GM19455 (cell line): ENCODE data around the gene GRP.

ENCODE experiments used
- ATAC-seq: cut with Tn5 transposase; IDR thresholded peaks from one replicate; pipeline ENCODE4 v1.9.1; 2021; ENCODE audit not compliant: unreplicated experiment

Gene GRP

GRCh38 chr18:59219672-59220163 is at the start of gene GRP:
Gene GRP, plus strand, starts transcription at chr18:59220158. Its CDS starts 108 bp downstream, at chr18:59220266.
- ATAC-seq, result no peak

- ATAC-seq, result no peak
Observed at GRCh38 chr18:59172664-59173249, 47.2 kb upstream of the GRP start.

DNA sequence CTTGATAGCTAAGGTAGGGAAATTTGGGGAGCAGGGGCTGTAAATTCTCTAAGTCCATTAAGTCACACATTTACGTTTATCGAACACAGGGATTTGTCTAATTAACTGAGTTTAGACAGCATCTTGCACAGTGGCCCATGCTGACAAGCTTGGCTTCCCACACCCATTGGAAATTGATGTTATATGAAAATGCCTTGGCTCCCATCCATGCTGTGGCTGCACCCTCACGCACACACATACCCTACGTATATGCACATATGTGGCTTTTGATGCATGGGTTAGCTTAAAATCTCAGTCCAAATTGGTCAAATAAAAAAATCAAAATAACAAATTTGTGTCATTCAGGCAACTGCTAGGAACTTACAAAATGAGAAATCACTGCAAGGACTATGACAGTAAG is 42.5 kb upstream of the GRP start:
- no peak for ATAC-seq

DNA sequence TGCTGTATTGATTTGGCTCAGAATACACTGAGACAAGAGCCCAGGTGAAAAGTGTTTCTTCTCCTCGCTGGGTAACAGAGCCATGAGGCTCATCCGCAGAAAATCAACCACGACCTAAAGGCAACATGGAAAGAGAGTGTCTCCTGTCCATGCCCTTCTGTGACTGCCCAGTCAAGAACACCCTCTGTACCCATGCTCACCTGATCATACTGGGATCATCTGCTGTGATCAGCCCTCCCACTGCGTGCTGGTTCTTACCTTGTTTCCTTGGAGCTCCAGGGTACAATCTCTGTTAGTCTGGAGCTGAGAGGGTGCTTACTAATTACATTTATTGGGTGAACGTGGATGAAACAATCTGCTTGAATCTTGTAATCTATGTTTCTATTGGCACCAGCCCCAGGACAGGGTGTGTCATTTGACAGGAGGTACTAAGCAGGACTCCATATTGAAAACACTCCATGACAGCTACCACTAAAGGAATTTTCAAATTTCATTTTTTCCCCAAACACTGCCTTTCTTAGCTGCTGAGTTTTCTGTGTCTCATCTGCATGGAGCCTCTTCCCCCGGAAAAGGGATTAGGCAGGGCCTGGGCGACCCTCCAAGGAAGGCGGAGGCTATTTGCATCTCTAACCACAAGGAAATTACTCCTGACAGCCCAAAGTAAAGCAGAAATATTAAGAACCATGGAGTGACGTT is 39.7 kb upstream of the GRP start:
- no peak for ATAC-seq

- no peak for ATAC-seq
Observed at GRCh38 chr18:59182673-59183072, 37.3 kb upstream of the GRP start.

- no peak for ATAC-seq
Observed at GRCh38 chr18:59189008-59189407, 30.9 kb upstream of the GRP start.

DNA sequence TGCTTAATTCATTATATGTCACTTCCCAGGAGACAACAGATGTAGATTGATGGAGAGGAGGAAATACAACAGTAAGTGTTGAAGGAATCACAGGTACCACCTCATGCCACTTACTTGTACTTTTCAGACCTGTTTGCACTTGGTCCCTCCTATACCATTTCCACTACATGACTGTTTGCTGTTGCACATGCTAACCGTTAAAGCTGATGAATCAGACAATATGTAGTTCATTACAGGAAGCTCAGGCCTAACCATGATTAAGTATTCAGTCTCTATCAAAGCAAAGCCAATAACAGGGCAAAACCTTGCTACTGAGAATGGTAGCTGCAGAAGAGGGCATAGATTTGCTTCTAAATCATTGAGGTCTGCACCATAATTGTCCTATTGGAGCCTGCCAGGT is 30.2 kb upstream of the GRP start:
- no peak for ATAC-seq

- ATAC-seq, result no peak
Observed at GRCh38 chr18:59196161-59196725, 23.7 kb upstream of the GRP start.

- no peak for ATAC-seq
Observed at GRCh38 chr18:59197636-59198035, 22.3 kb upstream of the GRP start.

- ATAC-seq, result no peak
Observed at GRCh38 chr18:59198215-59198614, 21.7 kb upstream of the GRP start.

DNA sequence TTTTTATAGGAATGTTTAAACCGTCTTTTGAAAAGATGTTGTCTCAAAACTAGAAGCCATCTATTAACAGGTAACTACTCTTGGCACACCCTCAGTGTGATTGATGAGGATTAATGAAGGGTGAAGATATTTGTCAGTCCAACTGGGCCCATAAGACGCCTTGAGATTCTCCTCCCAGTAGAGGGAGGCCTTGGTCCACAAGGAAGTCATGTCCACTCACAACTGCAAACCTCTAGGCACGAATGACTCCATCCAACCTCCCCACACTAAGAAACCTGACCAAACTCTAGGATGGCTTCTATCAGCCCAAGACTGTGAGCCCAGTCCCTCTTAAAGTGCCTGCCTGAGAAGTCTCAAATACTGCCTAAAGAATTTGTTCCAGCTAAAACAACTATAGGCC is 19.2 kb upstream of the GRP start:
- ATAC-seq, result no peak

DNA sequence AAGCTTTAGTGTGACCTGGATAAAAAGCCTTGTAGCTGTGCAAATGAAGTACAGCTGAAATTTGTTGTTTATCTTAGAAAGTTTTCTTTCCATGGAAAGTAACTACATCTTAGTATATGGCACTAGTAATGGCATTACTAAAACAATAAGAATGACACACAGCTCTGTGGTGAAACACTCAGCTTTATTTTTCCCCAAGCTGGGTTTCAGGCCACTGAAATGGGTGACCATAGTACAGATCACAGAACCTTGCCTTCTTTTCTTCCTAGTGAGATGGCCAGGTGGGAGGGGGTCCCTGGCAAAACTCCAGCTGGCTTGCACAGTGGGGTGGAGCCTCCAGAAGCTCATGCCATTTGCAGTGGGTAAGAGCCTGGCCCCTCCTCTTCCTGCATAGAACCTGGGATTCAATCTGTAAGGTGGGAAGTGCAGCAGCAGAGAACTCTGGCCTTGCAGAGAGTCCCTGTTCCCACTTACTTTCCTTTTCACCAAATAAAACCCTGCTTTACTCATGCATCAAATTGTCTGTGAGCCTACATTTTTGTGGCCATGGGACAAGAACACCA is 17.6 kb upstream of the GRP start:
- ATAC-seq, result no peak

DNA sequence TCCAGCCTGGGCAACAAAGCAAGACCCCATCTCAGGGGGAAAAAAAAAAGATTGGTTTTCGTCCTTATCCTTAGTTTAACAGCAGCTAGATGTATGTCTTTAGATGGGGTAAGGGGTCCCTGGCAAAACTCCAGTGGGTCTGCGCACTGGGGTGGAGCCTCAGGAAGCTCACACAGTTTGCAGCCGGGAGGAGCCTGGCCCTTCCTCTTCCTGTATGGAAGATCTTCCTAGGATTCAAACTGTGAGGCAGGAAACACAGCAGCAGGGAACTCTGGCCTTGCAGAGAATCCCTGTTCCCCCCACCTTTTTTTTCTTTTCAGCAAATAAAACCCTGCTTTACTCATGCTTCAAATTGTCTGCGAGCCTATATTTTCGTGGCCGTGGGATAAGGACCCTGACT is 12.5 kb upstream of the GRP start:
- no peak for ATAC-seq

DNA sequence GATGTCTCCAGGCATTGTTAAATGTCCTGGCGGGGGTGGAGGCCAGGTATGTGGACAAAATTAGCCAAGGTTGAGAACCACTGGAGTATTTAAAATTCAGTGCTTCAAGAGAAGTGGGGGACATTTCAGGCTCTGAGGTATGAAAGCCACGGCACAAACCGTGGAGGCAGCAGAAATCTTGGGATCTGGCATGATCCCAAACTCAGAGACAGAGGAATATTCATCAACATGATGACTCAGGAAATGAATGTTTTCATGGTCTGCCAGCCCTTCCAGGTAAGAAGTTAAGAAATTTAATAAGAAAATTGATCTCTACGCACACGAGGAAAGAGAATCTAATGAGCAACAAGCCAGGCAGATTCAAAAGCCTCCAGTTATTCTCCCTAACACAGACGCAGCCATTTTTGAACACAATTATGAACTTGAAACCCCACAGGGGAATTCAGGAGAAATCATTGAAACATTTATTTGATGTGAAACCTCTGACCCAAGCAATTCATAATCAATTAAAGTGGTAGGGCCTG is 11.3 kb upstream of the GRP start:
- ATAC-seq, result no peak

DNA sequence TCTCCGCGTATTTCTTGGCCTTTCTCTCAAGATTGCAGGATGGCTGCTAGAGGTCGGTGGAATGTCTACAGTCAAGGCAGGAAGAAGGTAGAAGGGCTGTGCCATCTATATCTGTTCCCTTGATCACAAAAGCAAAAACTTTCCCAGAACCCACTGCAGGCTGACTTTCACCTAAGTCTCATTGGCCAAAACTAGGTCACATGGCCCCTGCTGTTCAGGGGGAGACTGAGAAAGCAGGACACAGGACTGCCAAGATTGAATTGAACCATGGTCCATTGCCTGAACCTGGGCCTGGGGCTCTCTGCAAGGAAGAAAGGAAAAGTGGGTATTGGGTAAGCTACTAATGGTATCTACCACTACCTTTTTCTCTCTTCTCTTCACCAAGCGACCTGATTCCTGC is 9.7 kb upstream of the GRP start:
- ATAC-seq, result no peak

- no peak for ATAC-seq
Observed at GRCh38 chr18:59211629-59212028, 8.3 kb upstream of the GRP start.

DNA sequence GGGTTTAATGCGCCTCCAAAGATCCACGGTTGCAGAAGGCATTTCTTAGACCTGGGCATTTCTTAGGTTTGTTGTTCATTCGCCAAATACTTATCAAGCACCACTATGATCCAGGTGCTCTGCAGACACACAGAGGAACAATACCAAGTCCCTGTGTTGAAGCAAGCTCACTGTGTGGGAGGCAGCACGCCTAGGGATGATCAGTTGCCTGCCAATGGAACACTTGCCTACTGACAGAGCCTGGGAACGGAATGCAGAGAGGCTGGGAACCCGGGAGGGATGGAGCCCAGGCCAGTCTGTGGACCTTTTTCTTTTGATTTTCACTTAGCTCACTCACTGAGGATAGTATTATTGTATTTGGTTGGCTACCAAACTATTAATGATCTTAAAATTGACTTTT is 1.9 kb upstream of the GRP start:
- no peak for ATAC-seq

DNA sequence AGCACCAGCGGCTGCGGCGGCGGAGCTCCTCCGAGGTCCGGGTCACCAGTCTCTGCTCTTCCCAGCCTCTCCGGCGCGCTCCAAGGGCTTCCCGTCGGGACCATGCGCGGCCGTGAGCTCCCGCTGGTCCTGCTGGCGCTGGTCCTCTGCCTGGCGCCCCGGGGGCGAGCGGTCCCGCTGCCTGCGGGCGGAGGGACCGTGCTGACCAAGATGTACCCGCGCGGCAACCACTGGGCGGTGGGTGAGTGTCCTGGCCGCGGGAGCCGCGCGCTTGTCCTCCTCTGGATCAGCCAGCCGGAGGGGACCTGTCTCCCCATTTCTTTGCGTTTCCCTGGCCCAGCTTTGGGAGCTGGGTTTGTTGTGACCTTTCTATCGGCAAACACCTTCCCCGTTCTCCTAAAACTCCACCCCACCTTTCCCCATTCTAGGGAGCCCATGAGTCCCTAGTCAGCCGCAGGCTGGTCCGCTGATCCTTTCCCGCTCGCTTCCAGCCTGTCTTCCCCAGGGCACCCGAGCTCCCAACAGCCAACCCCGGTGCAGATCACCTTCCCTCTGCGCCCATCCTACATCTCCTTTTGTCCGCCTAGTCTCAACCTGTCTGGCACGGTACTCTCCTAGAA is 316 bp downstream of the GRP start:
- no peak for ATAC-seq

GRCh38 chr18:59220784-59221765 is 1.1 kb downstream of the GRP start:
- ATAC-seq, result no peak

DNA sequence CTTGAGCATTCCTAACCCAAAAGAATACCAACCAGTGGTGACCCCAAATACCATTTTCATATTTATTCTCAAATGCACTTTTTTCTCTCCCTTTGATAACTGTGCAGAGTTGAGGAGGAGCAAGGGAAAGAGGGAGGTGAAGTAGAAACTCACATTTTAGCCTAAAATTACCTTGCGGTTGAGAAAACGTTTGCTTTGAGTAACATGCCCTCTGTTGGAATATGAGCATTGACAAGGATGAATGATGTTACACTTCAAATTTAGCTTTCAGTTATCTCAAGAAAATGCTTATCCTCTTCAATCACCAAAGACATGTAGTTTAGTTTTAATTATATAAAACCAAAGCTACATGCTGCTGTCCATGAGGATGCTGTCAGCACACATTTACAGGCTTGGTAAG is 2.4 kb downstream of the GRP start:
- no peak for ATAC-seq
